ENCODE data around the gene NSL1.

Gene NSL1

GRCh38 chr1:212683357-212683722, 108.2 kb downstream of the NSL1 start:
- DNase-seq = peak; percentile 44

GRCh38 chr1:212680680-212681389, 110.7 kb downstream of the NSL1 start:
- no peak for DNase-seq

GRCh38 chr1:212678456-212679410, 112.8 kb downstream of the NSL1 start:
- no peak for DNase-seq

- DNase-seq = no peak
Measured at GRCh38 chr1:212677573-212677972, 114.0 kb downstream of the NSL1 start.

- no peak for DNase-seq
Measured at GRCh38 chr1:212677136-212677535, 114.4 kb downstream of the NSL1 start.

Data from CD4-positive, alpha-beta T cell treated with Interleukin-21 for 1 hour (primary cell).